Measurements from ENCODE around the gene PEX14.

PEX14 gene

GRCh38 chr1:10675813-10676212 lies 201.1 kb downstream of the PEX14 start:
- DNase-seq (ENCODE audit: low read depth in 3 of 3, low spot score in 1 of 3), result no peak

GRCh38 chr1:10676963-10677362 lies 202.2 kb downstream of the PEX14 start:
- DNase-seq (ENCODE audit: low read depth in 3 of 3, low spot score in 1 of 3), result no peak

- DNase-seq (ENCODE audit: low read depth in 3 of 3, low spot score in 1 of 3), result no peak
These were observed 203.0 kb downstream of the PEX14 start for GRCh38 chr1:10677491-10678391.

GRCh38 chr1:10678402-10678801 lies 203.7 kb downstream of the PEX14 start:
- no peak for DNase-seq (ENCODE audit: low read depth in 3 of 3, low spot score in 1 of 3)

GRCh38 chr1:10678852-10679251 lies 204.1 kb downstream of the PEX14 start:
- no peak for DNase-seq (ENCODE audit: low read depth in 3 of 3, low spot score in 1 of 3)

GRCh38 chr1:10679496-10680220 lies 204.9 kb downstream of the PEX14 start:
- DNase-seq (ENCODE audit: low read depth in 3 of 3, low spot score in 1 of 3), result no peak
